ENCODE data around the gene CEP85.

- no peak for TF ChIP-seq CTCF (IDR thresholded peaks at IDR 0.05)
- no peak for TF ChIP-seq POLR2A (IDR thresholded peaks at IDR 0.05)
These were observed 61.5 kb downstream of the CEP85 start for GRCh38 chr1:26295194-26296138.

Data from esophagus squamous epithelium (tissue), 4 donors.